Heart left ventricle (tissue), 16 donors: ENCODE data around the gene HSD3B7. TPM values are rescaled to one million over a fixed set of nuclear protein-coding genes. Genes with fewer than 3 reads are reported as not detected.

Experiments used
- ATAC-seq, 4 donors: fragments of 200-7000 bp; cut with Tn5 transposase; one replicate each; pipeline ENCODE4 v1.9.1; 2020 to 2022; ENCODE audit warnings: moderate library complexity in 4 of 4, mild to moderate bottlenecking in 3 of 4, moderate number of reproducible peaks in 1 of 4
- DNase-seq, 5 donors: peaks; one replicate each; pipeline ENCODE4 v3.0.0-alpha.2; 2020
- H3K27ac ChIP-seq, 12 donors: fragments of 200-600 bp; sonication (generic) in 4 of 12; one replicate each; pipeline versions ENCODE4 v1.5.0 to v1.8.0; 2016 to 2022; ENCODE audit warnings: mild to moderate bottlenecking in 2 of 12
- H3K27me3 ChIP-seq, 9 donors: fragments of 200-600 bp; sonication (generic) in 2 of 9; one replicate each; pipeline versions ENCODE4 v1.5.1 to v1.8.0; 2016 to 2022; ENCODE audit warnings: mild to moderate bottlenecking in 3 of 9
- H3K36me3 ChIP-seq, 9 donors: fragments of 200-600 bp; sonication (generic) in 2 of 9; one replicate each; pipeline versions ENCODE4 v1.5.0 to v1.8.0; 2018 to 2022; ENCODE audit warnings: mild to moderate bottlenecking in 2 of 9
- H3K4me1 ChIP-seq, 12 donors: fragments of 200-600 bp; sonication (generic) in 4 of 12; one replicate each; pipeline versions ENCODE4 v1.5.0 to v1.8.0; 2016 to 2022; ENCODE audit warnings: mild to moderate bottlenecking in 3 of 12
- H3K4me3 ChIP-seq, 12 donors: fragments of 200-600 bp; sonication (generic) in 4 of 12; one replicate each; pipeline versions ENCODE4 v1.5.0 to v1.8.0; 2017 to 2022; ENCODE audit warnings: mild to moderate bottlenecking in 9 of 12, moderate library complexity in 4 of 12
- H3K9me3 ChIP-seq, 12 donors: fragments of 200-600 bp; sonication (generic) in 4 of 12; one replicate each; pipeline versions ENCODE4 v1.5.0 to v1.8.0; 2016 to 2022; ENCODE audit warnings: mild to moderate bottlenecking in 1 of 12
- CTCF ChIP-seq, 12 donors: fragments of 200-600 bp; sonication (generic) in 4 of 12; IDR thresholded peaks; one replicate each; pipeline versions ENCODE4 v1.5.0 to v1.8.0; 2018 to 2022; ENCODE audit warnings: antibody characterized with exemption in 12 of 12, mild to moderate bottlenecking in 5 of 12
- POLR2A ChIP-seq, 2 donors: fragments of 450-650 bp; IDR thresholded peaks; one replicate each; pipeline ENCODE4 v1.6.1; 2017; ENCODE audit warnings: antibody characterized with exemption in 2 of 2, mild to moderate bottlenecking in 2 of 2, moderate library complexity in 2 of 2
- WGBS, 4 donors: extraction: QIAGEN DNeasy Blood & Tissue Kit in 2 of 4; methylation state at CpG; one replicate each; pipeline versions ENCODE4 v1.1.5 to v1.1.7; 2013 to 2018; 5-methylcytosine and 5-hydroxymethylcytosine counted together
- intact Hi-C, 10 donors: fragments of 100-400 bp; cut with DNase I; formaldehyde crosslinking; loops; one replicate each; pipeline versions ENCODE4 v1.11.1 to v1.14.2; 2022
- polyA plus RNA-seq, 2 donors: library from polyadenylated mRNA; stranded (reverse); fragments of 200-250 nt; gene quantifications; one replicate each; pipeline ENCODE4 v1.2.3, GENCODE V29; 2013
- total RNA-seq, 9 donors: library from RNA; depleted of rRNA in 2 of 9; stranded (reverse); fragments of >200 nt in 2 of 9; fragmentation: NEBNext Ultra II Directional in 3 of 9; extraction: Animal tissue kit (Norgen Biotek cat#: 25700) in 3 of 9; gene quantifications; one replicate each; pipeline versions ENCODE4 v1.1.0 to v1.2.4, GENCODE V29; 2016 to 2023
- donor health status: ischemic (EF 13 %, LVEDD 7.1; RV severe dilation, severe dysfunction).
- donor health status: healthy with polysubstance abuse.
- donor health status: DM: no; HTN: yes; CAD: no.
- donor health status: DM: no; HTN: no; CAD: no.
- donor health status: ischemic (EF 25% LVEDD 6.9; RV normal size, moderate dysfunction).
- donor health status: ischemic (EF 25% LVEDD 5.7; RV mildly dilated, moderate dysfunction).
- donor health status: healthy.
- donor health status: DM: yes; HTN: yes; CAD: no.
- donor health status: ischemic (EF 35%, LVEDD 5.7; RV mildly dilated, moderate dysfunction).
- donor health status: nonischemic (EF 11% LVEDD 7.7; RV severe dilation, severe dysfunction).
- donor health status: DM: yes; HTN: yes; CAD: no.
- donor health status: PGD.
- donor health status: ischemic (EF 29% LVEDD 5.4; RV normal size, mild dysfunction).
- donor health status: nonischemic (EF 23%, LVEDD 6.1; RV moderate dilation, normal function).

HSD3B7 gene
- total and polyA plus RNA-seq, 11 donors = 3.8 to 27.2 (median 7.1) TPM

DNA sequence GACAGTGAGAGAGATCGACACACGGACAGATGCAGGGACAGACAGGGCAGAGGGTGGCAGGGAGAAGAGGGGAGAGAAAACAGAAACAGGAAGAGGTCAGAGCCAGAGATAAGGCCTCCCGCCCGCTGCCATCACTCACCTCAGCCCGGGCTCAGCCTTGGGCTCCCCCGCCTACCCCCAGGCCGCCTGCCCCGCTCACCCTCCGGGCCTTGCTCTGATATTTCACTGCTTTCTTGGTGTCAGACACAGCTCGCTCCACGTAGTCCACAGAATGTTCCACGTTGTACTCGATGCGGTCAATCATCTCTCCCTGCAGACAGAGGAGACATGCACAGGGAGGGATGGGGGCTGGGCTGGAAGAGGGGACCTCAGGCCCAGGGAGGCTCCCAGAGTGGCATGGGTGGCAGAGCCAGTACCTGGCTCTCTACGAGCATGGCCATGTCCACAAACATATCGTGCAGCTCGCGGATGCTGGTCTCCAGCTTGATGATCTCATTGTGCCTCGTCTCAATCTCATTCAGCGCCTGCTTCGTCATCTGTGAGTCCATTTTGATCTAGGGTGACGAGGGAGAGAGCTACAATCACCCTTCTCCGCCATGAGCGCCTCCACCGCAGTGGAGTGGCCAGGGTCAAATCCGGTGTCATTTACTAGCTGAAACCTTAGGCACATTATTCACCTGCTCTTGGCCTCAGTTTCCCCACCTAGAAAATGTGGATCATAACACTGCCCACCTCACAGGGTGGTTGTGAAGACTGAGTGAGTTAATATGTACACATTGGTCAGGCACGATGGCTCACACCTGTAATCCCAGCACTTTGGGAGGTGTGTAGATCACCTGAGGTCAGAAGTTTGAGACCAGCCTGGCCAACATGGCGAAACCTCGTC, 8.2 kb downstream of the HSD3B7 start:
- intact Hi-C loops = loop anchor here in 2 of 10 donors (5.0 to 10.0 kb wide), 2 partner anchors 39 to 72 kb away; partner anchors contain the start of gene STX4 (in 1 of the 2)
- peaks cover 0 to 4% (median 0%) of the 10 kb centered on the region in 9 donors for H3K36me3 ChIP-seq
- H3K4me3 ChIP-seq = no peak overlapping the region
- H3K9me3 ChIP-seq = no peaks in the 10 kb centered on the region
- peaks cover 0 to 17% (median 12%) of the 10 kb centered on the region in 12 donors for H3K4me1 ChIP-seq
- ATAC-seq (no peak), DNase-seq (no peak)
- H3K27ac ChIP-seq = no peak overlapping the region
- no peaks in the 10 kb centered on the region for H3K27me3 ChIP-seq
- TF ChIP-seq CTCF (IDR thresholded peaks at IDR 0.05) (no peak), POLR2A (IDR thresholded peaks at IDR 0.05) (no peak)
- WGBS, 4 donors = 71 to 76% (median 75%) methylated on average over 29 of the region's 29 CpGs

DNA sequence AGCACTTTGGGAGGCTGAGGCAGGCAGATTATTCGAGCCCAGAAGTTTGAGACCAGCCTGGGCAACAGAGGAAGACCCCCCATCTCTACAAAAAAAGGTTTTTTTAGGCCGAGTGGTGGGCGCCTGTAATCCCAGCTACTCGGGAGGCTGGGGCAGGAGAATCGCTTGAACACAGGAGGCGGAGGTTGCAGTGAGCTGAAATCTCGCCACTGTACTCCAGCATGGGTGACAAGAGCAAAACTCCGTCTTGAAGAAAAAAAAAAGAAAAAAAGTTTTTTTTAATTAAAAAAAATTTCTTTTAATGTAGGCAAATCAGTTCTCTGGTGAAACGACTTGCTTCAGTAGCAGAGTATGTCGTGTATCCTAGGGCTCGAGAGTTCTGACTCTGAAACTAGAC, 10.9 kb downstream of the HSD3B7 start:
- Histone ChIP-seq H3K27ac (peak overlapping the region in 7 of 12 donors; percentile 51 to 86 (median 79)), H3K36me3 (no peaks in the 10 kb centered on the region), H3K9me3 (no peaks in the 10 kb centered on the region), H3K4me3 (peak overlapping the region in 3 of 12 donors; percentile 63 to 65 (median 64)), H3K27me3 (no peaks in the 10 kb centered on the region), H3K4me1 (peaks cover 0 to 26% (median 14%) of the 10 kb centered on the region in 12 donors)
- 83 to 88% (median 86%) methylated on average over 11 of the region's 11 CpGs for WGBS, 4 donors
- ATAC-seq (no peak), DNase-seq (no peak)
- intact Hi-C loops = loop anchor here in 3 of 10 donors (2.0 to 10.0 kb wide), 4 partner anchors 36 to 147 kb away; partner anchors contain the start of gene STX4 (in 3 of the 3)
- no peak for TF ChIP-seq POLR2A (IDR thresholded peaks at IDR 0.05)
- TF ChIP-seq CTCF (IDR thresholded peaks at IDR 0.05) = no peak

DNA sequence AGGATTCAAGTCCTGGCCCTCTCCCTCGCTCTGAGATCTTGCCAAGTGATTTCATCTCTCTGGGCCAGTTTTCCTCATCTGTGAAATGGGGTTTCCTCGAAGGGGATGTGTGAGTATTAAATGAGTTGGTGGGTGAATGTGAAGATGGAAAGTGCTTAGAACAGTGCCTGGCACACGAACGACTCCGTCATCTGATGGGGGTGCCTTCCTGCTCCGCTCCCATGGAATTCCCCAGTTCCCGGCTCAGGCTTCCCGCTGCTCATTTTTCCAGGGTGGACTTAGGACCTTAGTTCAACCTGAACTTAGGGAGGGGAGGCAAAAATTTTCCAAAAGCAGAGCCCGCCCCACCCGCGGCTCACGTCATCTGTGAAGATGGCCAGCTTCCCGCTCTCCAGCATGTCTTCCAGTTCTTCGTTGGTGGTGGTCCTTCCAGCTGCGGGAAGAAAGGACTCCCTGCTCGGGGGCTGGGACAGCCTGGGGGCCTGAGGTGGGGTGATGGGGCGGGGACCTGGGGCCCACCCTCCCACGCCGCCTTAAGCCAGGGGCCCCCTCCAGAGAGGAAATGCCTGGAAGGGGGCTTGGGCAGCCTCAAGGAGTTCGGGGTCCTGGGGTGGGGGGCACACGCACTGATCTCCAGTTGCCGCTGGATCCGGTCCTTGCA, 11.4 kb downstream of the HSD3B7 start:
- TF ChIP-seq CTCF (IDR thresholded peaks at IDR 0.05) = no peak
- TF ChIP-seq POLR2A (IDR thresholded peaks at IDR 0.05) = no peak
- WGBS, 4 donors = 20 to 29% (median 23%) methylated on average over 16 to 23 of the region's 23 CpGs
- Histone ChIP-seq H3K36me3 (no peaks in the 10 kb centered on the region), H3K27me3 (no peaks in the 10 kb centered on the region), H3K4me1 (peaks cover 0 to 26% (median 14%) of the 10 kb centered on the region in 12 donors), H3K4me3 (peak overlapping the region; percentile 34 to 65 (median 59)), H3K9me3 (no peaks in the 10 kb centered on the region), H3K27ac (peak overlapping the region in 11 of 12 donors; percentile 12 to 86 (median 69))
- ATAC-seq (peak; percentile 2 to 68 (median 25)), DNase-seq (peak in 1 of 5 donors; percentile 54)
- intact Hi-C loops = loop anchor here in 3 of 10 donors (2.0 to 10.0 kb wide), 4 partner anchors 36 to 146 kb away; partner anchors contain the start of gene STX4 (in 3 of the 3)
